Sigmoid colon (tissue), 4 donors: ENCODE data around the gene CBL.

Experiments
- CTCF ChIP-seq, 4 experiments: fragments of 450-650 bp in 3 of 4; fragments of 200-600 bp in 1 of 4; IDR thresholded peaks; one replicate each; pipeline ENCODE4 v1.5.1; 2016 to 2019; ENCODE audit warnings: antibody characterized with exemption in 4 of 4, mild to moderate bottlenecking in 3 of 4, moderate library complexity in 2 of 4
- POLR2AphosphoS5 ChIP-seq, 4 donors: sonication (generic); formaldehyde crosslinking; IDR thresholded peaks; one replicate each; pipeline ENCODE4 v1.6.1; 2017; ENCODE audit warnings: antibody characterized with exemption in 4 of 4

DNA sequence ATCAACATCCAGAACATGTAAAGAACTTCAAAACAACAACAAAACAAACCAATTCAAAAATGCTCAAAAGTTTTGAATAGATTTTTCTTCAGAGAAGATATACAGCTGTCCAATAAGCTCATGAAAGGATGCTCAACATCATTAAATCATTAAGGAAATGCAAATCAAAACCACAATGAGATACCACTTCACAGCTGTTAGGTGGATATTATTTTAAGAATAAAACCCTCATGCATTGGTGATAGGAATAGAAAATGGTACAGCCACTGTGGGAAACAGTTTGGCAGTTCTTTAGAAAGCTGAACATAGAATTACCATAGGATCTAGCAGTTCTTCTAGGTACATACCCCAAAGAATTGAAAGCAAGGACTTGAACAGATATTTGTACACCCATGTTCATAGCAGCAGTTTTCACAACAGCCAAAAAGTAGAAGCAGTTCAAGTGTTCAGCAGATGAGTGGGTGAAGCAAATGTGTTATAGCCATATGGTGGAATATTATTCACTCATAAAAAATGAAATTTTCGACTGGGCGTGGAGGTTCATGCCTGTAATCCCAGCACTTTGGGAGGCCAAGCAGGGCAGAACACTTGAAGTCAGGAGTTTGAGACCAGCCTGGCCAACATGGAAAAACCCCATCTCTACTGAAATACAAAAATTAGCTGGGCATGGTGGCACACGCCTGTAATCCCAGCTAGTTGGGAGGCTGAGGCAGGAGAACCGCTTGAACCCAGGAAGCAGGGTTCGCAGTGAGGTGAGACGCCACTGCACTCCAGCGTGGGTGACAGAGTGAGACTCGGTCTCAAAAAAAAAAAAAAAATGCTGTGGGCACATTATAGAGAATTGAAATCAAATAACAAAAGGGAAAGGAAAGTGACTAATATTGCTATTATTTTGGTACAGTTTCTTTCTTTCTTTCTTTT is 42.9 kb downstream of the CBL start:
- TF ChIP-seq CTCF (IDR thresholded peaks at IDR 0.05) (no peak), POLR2AphosphoS5 (IDR thresholded peaks at IDR 0.05) (no peak)
